Activated CD8-positive, alpha-beta memory T cell treated with anti-CD3 and anti-CD28 coated beads, Interleukin-2, amount 50 U/mL, for 4 hours (primary cell): ENCODE results near the gene GRK6.
"Not testable (repeated sequence)": the region's sequence is repeated elsewhere in the genome, so short reads cannot be mapped to it uniquely, and the experiment has no call there.

Experiments
- DNase-seq: peaks from one replicate; pipeline ENCODE4 v3.0.0-alpha.2; 2020

GRK6 gene

GRCh38 chr5:177472460-177473442 is 46.3 kb downstream of the GRK6 start:
- peak; percentile 75 for DNase-seq

- DNase-seq = peak; percentile 37
Observed at GRCh38 chr5:177473443-177474001, 47.0 kb downstream of the GRK6 start, which contains the start of gene DBN1. Gene DBN1, minus strand, starts transcription at chr5:177473634. Its CDS starts 113 bp downstream, at chr5:177473521.

- DNase-seq = no peak
Observed at GRCh38 chr5:177474002-177474476, 47.6 kb downstream of the GRK6 start.

- no peak for DNase-seq
Observed at GRCh38 chr5:177474846-177475562, 48.5 kb downstream of the GRK6 start.

GRCh38 chr5:177475563-177476427 is 49.3 kb downstream of the GRK6 start:
- DNase-seq = no peak

- DNase-seq = no peak
Observed at GRCh38 chr5:177476531-177477233, 50.2 kb downstream of the GRK6 start.

GRCh38 chr5:177477701-177478477 is 51.4 kb downstream of the GRK6 start:
- no peak for DNase-seq

GRCh38 chr5:177478711-177479646 is 52.5 kb downstream of the GRK6 start:
- DNase-seq = peak; percentile 50

GRCh38 chr5:177479774-177480173 is 53.3 kb downstream of the GRK6 start:
- no peak for DNase-seq

GRCh38 chr5:177482359-177482795 is 55.9 kb downstream of the GRK6 start:
- no peak for DNase-seq

- no peak for DNase-seq
Observed at GRCh38 chr5:177483042-177483441, 56.6 kb downstream of the GRK6 start.

GRCh38 chr5:177483994-177484901 is 57.8 kb downstream of the GRK6 start:
- no peak for DNase-seq

- DNase-seq = no peak
Observed at GRCh38 chr5:177484902-177485549, 58.5 kb downstream of the GRK6 start.

- DNase-seq = not testable (repeated sequence)
Observed at GRCh38 chr5:177485753-177486152, 59.3 kb downstream of the GRK6 start.

- DNase-seq = no peak
Observed at GRCh38 chr5:177486256-177486655, 59.8 kb downstream of the GRK6 start.

GRCh38 chr5:177487144-177487543 is 60.7 kb downstream of the GRK6 start:
- DNase-seq = no peak

GRCh38 chr5:177487975-177488374 is 61.5 kb downstream of the GRK6 start:
- no peak for DNase-seq
